ENCODE measurements around the gene DDX31. TPM values are rescaled to one million over a fixed set of nuclear protein-coding genes. Genes with fewer than 3 reads are reported as not detected.

DDX31 gene
- total and polyA plus RNA-seq, 9 of the 15 experiments (the other 6 are each of a cell fraction or from before 2014, with no cell fraction given): 11.9 to 24.6 (median 22.2) TPM

GRCh38 chr9:132647806-132648205 lies 22.0 kb downstream of the DDX31 start:
- no peaks in the 10 kb centered on the region for H3K9me1 ChIP-seq (ENCODE audit: control insufficient read depth, insufficient read depth, low read length)
- H3K9me3 ChIP-seq (replicated peaks; ENCODE audit: control insufficient read depth, insufficient read depth, low read depth, low read length): no peaks in the 10 kb centered on the region
- FAIRE-seq: no peak
- peaks cover 98% of the 10 kb centered on the region for H3K36me3 ChIP-seq (ENCODE audit: control insufficient read depth, insufficient read depth, low read length)
- H3K27ac ChIP-seq (ENCODE audit: extremely low read depth, low read depth, low read length): no peak overlapping the region
- ChIA-PET CTCF (ENCODE audit: low intra/inter-chr PET ratio) (no interaction called here), POLR2A (no interaction called here)
- intact Hi-C loops (cut with micrococcal nuclease): no loop called here
- H2AFZ ChIP-seq (ENCODE audit: low read depth, low read length): no peak overlapping the region
- no peak overlapping the region for H3K4me2 ChIP-seq (ENCODE audit: insufficient read depth, low read length)
- WGBS (ENCODE audit: insufficient coverage, low coverage, missing lambda C conversion rate): 89% methylated on average over 2 of the region's 2 CpGs
- no peaks in the 10 kb centered on the region for H4K20me1 ChIP-seq (replicated peaks; ENCODE audit: control insufficient read depth, insufficient read depth, low read length)
- no peak for ATAC-seq
- no peak for DNase-seq (ENCODE audit: extremely low read depth in 1 of 4, low spot score in 3 of 4)
- H3K79me2 ChIP-seq (ENCODE audit: control insufficient read depth, insufficient read depth, low read length): no peaks in the 10 kb centered on the region
- H3K27me3 ChIP-seq (ENCODE audit: control insufficient read depth in 2 of 2, insufficient read depth in 2 of 2, low read length in 2 of 2): no peaks in the 10 kb centered on the region
- BruUV-seq (replicated peaks): no TSS peak
- in situ Hi-C loops (cut with MboI): no loop called here
- TF ChIP-seq ILF3 (IDR thresholded peaks at IDR 0.05; ENCODE audit: borderline replicate concordance) (no peak), HNRNPH1 (optimal IDR thresholded peaks at IDR 0.05; ENCODE audit: low read depth, low read length) (no peak), NCOR1 (IDR thresholded peaks at IDR 0.05) (no peak), ZNF609 (CRISPR knock-in tag; IDR thresholded peaks at IDR 0.05; ENCODE audit: borderline replicate concordance) (no peak), THAP7 (CRISPR knock-in tag; IDR thresholded peaks at IDR 0.05) (no peak), ZNF583 (CRISPR knock-in tag; IDR thresholded peaks at IDR 0.05) (no peak), CEBPB (tag; IDR thresholded peaks at IDR 0.05) (no peak), ZNF830 (CRISPR knock-in tag; IDR thresholded peaks at IDR 0.05) (no peak), CEBPZ (IDR thresholded peaks at IDR 0.05; ENCODE audit: borderline replicate concordance, low read depth, low read length) (no peak), SAFB (IDR thresholded peaks at IDR 0.05; ENCODE audit: borderline replicate concordance, low read depth, low read length) (no peak), HNRNPUL1 (IDR thresholded peaks at IDR 0.05; ENCODE audit: low read length) (no peak), POLR3G (IDR thresholded peaks at IDR 0.05; ENCODE audit: extremely low read depth, insufficient read length, insufficient replicate concordance) (no peak), NR2C1 (IDR thresholded peaks at IDR 0.05) (no peak), NR2C1 (tag; IDR thresholded peaks at IDR 0.05) (no peak), BACH1 (tag; IDR thresholded peaks at IDR 0.05) (no peak), NBN (IDR thresholded peaks at IDR 0.05; ENCODE audit: low read depth) (no peak), CREM (IDR thresholded peaks at IDR 0.05; ENCODE audit: low read depth) (no peak)
- H3K9ac ChIP-seq (ENCODE audit: insufficient read depth in 1 of 2, low read depth in 2 of 2, low read length in 2 of 2): no peak overlapping the region
- H3K4me3 ChIP-seq: no peak overlapping the region
- no peaks in the 10 kb centered on the region for H3K4me1 ChIP-seq (replicated peaks in 1 of 2; ENCODE audit: control insufficient read depth in 2 of 2, insufficient read depth in 2 of 2, low read length in 2 of 2)
